Uterus (tissue), 4 donors: ENCODE measurements around the gene CMTM5. TPM values are rescaled to one million over a fixed set of nuclear protein-coding genes. Genes with fewer than 3 reads are reported as not detected.

ENCODE experiments used
- DNase-seq, 2 donors: peaks; one replicate each; pipeline ENCODE4 v3.0.0-alpha.2; 2019 to 2020
- H3K27ac ChIP-seq, 2 donors: fragments of 200-600 bp; sonication (generic); 1 replicate in 1 of 2; 2 replicates in 1 of 2; pipeline ENCODE4 v1.5.1; 2016 to 2018
- H3K27me3 ChIP-seq, 2 donors: fragments of 200-600 bp; sonication (generic); one replicate each; pipeline ENCODE4 v1.5.1; 2018 to 2019; ENCODE audit warnings: control low read depth in 1 of 2
- H3K36me3 ChIP-seq, 2 donors: fragments of 200-600 bp; sonication (generic); one replicate each; pipeline ENCODE4 v1.5.1; 2019; ENCODE audit warnings: control low read depth in 1 of 2
- H3K4me1 ChIP-seq, 2 donors: fragments of 200-600 bp; sonication (generic); one replicate each; pipeline ENCODE4 v1.5.1; 2018 to 2019; ENCODE audit warnings: control low read depth in 1 of 2
- H3K4me3 ChIP-seq, 2 donors: fragments of 200-600 bp; sonication (generic); 1 replicate in 1 of 2; 2 replicates in 1 of 2; pipeline ENCODE4 v1.5.1; 2018 to 2019; ENCODE audit warnings: mild to moderate bottlenecking in 1 of 2
- H3K9me3 ChIP-seq, 2 donors: fragments of 200-600 bp; sonication (generic); one replicate each; pipeline ENCODE4 v1.5.1; 2019; ENCODE audit warnings: control low read depth in 1 of 2
- CTCF ChIP-seq, 4 experiments: fragments of 200-600 bp in 2 of 4; fragments of 450-650 bp in 2 of 4; sonication (generic) in 2 of 4; IDR thresholded peaks; one replicate each; pipeline ENCODE4 v1.5.1; 2016 to 2019; ENCODE audit warnings: antibody characterized with exemption in 4 of 4, mild to moderate bottlenecking in 2 of 4, moderate library complexity in 1 of 4
- POLR2A ChIP-seq, 2 donors: fragments of 450-650 bp; IDR thresholded peaks; one replicate each; pipeline ENCODE4 v1.6.1; 2016; ENCODE audit warnings: antibody characterized with exemption in 2 of 2, mild to moderate bottlenecking in 1 of 2, moderate library complexity in 1 of 2
- intact Hi-C: fragments of 100-400 bp; cut with DNase I; formaldehyde crosslinking; loops from one replicate; pipeline ENCODE4 v1.15.1; 2023; ENCODE audit warnings: low total_unique reads
- total RNA-seq, 4 donors: library from RNA; depleted of rRNA in 3 of 4; stranded (reverse); fragments of >200 nt in 3 of 4; gene quantifications; one replicate each; pipeline versions ENCODE4 v1.1.0 to v1.2.4, GENCODE V29; 2014 to 2023
- donor health status: DM: yes; HTN: yes; CAD: no.

Gene CMTM5
- total RNA-seq, 4 donors from 2014 or later = 1.3 to 14.9 (median 6.5) TPM; not detected in 1

GRCh38 chr14:23365732-23366425, 11.0 kb upstream of the CMTM5 start:
- intact Hi-C loops = no loop called here
- Histone ChIP-seq H3K4me1 (peaks cover 0 to 7% of the 10 kb centered on the region in 2 donors), H3K27ac (peak overlapping the region; percentile 97 to 98), H3K4me3 (peak overlapping the region; percentile 60 to 68), H3K9me3 (no peaks in the 10 kb centered on the region), H3K27me3 (no peaks in the 10 kb centered on the region), H3K36me3 (no peaks in the 10 kb centered on the region)
- DNase-seq = peak; percentile 75 to 81
- TF ChIP-seq POLR2A (IDR thresholded peaks at IDR 0.05) = peak; percentile 66 to 69
- TF ChIP-seq CTCF (IDR thresholded peaks at IDR 0.05) = no peak

- peak; percentile 83 for DNase-seq
- intact Hi-C loops = no loop called here
- TF ChIP-seq CTCF (IDR thresholded peaks at IDR 0.05) (peak in 1 of 4 experiments; percentile 14), POLR2A (IDR thresholded peaks at IDR 0.05) (no peak)
- Histone ChIP-seq H3K27me3 (no peaks in the 10 kb centered on the region), H3K27ac (peak overlapping the region; percentile 97 to 98), H3K36me3 (no peaks in the 10 kb centered on the region), H3K4me1 (peaks cover 0 to 7% of the 10 kb centered on the region in 2 donors), H3K9me3 (no peaks in the 10 kb centered on the region), H3K4me3 (peak overlapping the region; percentile 60 to 68)
These were observed 10.4 kb upstream of the CMTM5 start for GRCh38 chr14:23366426-23366921.

- Histone ChIP-seq H3K4me3 (no peak overlapping the region), H3K27ac (no peak overlapping the region), H3K9me3 (no peaks in the 10 kb centered on the region), H3K27me3 (no peaks in the 10 kb centered on the region), H3K36me3 (no peaks in the 10 kb centered on the region), H3K4me1 (no peaks in the 10 kb centered on the region)
- no peak for TF ChIP-seq CTCF (IDR thresholded peaks at IDR 0.05)
- TF ChIP-seq POLR2A (IDR thresholded peaks at IDR 0.05) = no peak
- DNase-seq = no peak
- intact Hi-C loops = no loop called here
These were observed 6.6 kb upstream of the CMTM5 start for GRCh38 chr14:23370221-23370620.

GRCh38 chr14:23371865-23372264, 5.0 kb upstream of the CMTM5 start:
- intact Hi-C loops = no loop called here
- no peak overlapping the region for H3K27ac ChIP-seq
- H3K9me3 ChIP-seq = no peaks in the 10 kb centered on the region
- TF ChIP-seq CTCF (IDR thresholded peaks at IDR 0.05) (no peak), POLR2A (IDR thresholded peaks at IDR 0.05) (no peak)
- no peaks in the 10 kb centered on the region for H3K36me3 ChIP-seq
- H3K4me1 ChIP-seq = no peaks in the 10 kb centered on the region
- H3K27me3 ChIP-seq = no peaks in the 10 kb centered on the region
- DNase-seq = no peak
- H3K4me3 ChIP-seq = no peak overlapping the region

GRCh38 chr14:23372509-23372908, 4.3 kb upstream of the CMTM5 start, which contains the start of gene IL25:
Gene IL25 (plus strand): TSS chr14:23372809.
- no peak within 1 kb of the TSS for H3K4me3 ChIP-seq
- no peaks in the 10 kb centered on the region for H3K9me3 ChIP-seq
- intact Hi-C loops = no loop called here
- H3K36me3 ChIP-seq = no peaks in the 10 kb centered on the region
- no peak for DNase-seq
- H3K27ac ChIP-seq = no peak within 1 kb of the TSS
- no peaks in the 10 kb centered on the region for H3K4me1 ChIP-seq
- TF ChIP-seq POLR2A (IDR thresholded peaks at IDR 0.05) (no peak), CTCF (IDR thresholded peaks at IDR 0.05) (no peak)
- no peaks in the 10 kb centered on the region for H3K27me3 ChIP-seq
